Measurements from ENCODE around the gene ABCC4.

GRCh38 chr13:94992036-94992960 lies 309.0 kb downstream of the ABCC4 start:
- TF ChIP-seq CTCF (conservative IDR thresholded peaks at IDR 0.05 in 1 of 2, IDR thresholded peaks at IDR 0.05 in 1 of 2; ENCODE audit: low read depth in 1 of 2, low read length in 2 of 2) (no peak), EZH2 (IDR thresholded peaks at IDR 0.05; ENCODE audit: low read length, missing control alignments) (no peak)
